Vagina (tissue), 2 donors: ENCODE data around the gene MS4A6A. TPM values are rescaled to one million over a fixed set of nuclear protein-coding genes. Genes with fewer than 3 reads are reported as not detected.

Source experiments
- DNase-seq, 2 donors: peaks; one replicate each; pipeline ENCODE4 v3.0.0-alpha.2; 2017; ENCODE audit errors: extremely low spot score in 2 of 2
- H3K27ac ChIP-seq: fragments of 200-600 bp; sonication (generic); one replicate; pipeline ENCODE4 v1.5.1; 2019
- H3K27me3 ChIP-seq: fragments of 200-600 bp; sonication (generic); one replicate; pipeline ENCODE4 v1.5.1; 2019
- H3K36me3 ChIP-seq, 2 donors: fragments of 200-600 bp; sonication (generic); one replicate each; pipeline ENCODE4 v1.5.1; 2017 to 2019
- H3K4me1 ChIP-seq: fragments of 200-600 bp; sonication (generic); one replicate; pipeline ENCODE4 v1.5.1; 2019
- H3K4me3 ChIP-seq, 2 donors: fragments of 200-600 bp; sonication (generic); 1 replicate in 1 of 2; 2 replicates in 1 of 2; pipeline ENCODE4 v1.5.1; 2016 to 2019
- H3K9me3 ChIP-seq: fragments of 200-600 bp; sonication (generic); one replicate; pipeline ENCODE4 v1.5.1; 2019
- POLR2A ChIP-seq, 2 donors: fragments of 450-650 bp; IDR thresholded peaks; one replicate each; pipeline ENCODE4 v1.6.1; 2017; ENCODE audit warnings: antibody characterized with exemption in 2 of 2, mild to moderate bottlenecking in 2 of 2, moderate library complexity in 2 of 2
- POLR2AphosphoS5 ChIP-seq, 2 donors: sonication (generic); formaldehyde crosslinking; IDR thresholded peaks; one replicate each; pipeline ENCODE4 v1.9.0; 2017; ENCODE audit warnings: antibody characterized with exemption in 2 of 2, mild to moderate bottlenecking in 2 of 2, low read depth in 1 of 2; ENCODE audit not compliant: insufficient read depth in 1 of 2
- intact Hi-C: fragments of 100-400 bp; cut with DNase I; formaldehyde crosslinking; loops from one replicate; pipeline ENCODE4 v1.15.1; 2023
- total RNA-seq: library from RNA; depleted of rRNA; stranded (reverse); fragments of >200 nt; gene quantifications from one replicate; pipeline ENCODE4 v1.2.3, GENCODE V29; 2016
- TF ChIP-seq, protein P1 (sequence below), 3 experiments: fragments of 450-650 bp in 2 of 3; fragments of 200-600 bp in 1 of 3; sonication (generic) in 1 of 3; IDR thresholded peaks; one replicate each; pipeline ENCODE4 v1.5.1; 2017 to 2019; ENCODE audit warnings: antibody characterized with exemption in 3 of 3, mild to moderate bottlenecking in 2 of 3, moderate library complexity in 2 of 3

Gene MS4A6A, protein sequence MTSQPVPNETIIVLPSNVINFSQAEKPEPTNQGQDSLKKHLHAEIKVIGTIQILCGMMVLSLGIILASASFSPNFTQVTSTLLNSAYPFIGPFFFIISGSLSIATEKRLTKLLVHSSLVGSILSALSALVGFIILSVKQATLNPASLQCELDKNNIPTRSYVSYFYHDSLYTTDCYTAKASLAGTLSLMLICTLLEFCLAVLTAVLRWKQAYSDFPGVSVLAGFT
- total RNA-seq: 30.7 TPM

DNA sequence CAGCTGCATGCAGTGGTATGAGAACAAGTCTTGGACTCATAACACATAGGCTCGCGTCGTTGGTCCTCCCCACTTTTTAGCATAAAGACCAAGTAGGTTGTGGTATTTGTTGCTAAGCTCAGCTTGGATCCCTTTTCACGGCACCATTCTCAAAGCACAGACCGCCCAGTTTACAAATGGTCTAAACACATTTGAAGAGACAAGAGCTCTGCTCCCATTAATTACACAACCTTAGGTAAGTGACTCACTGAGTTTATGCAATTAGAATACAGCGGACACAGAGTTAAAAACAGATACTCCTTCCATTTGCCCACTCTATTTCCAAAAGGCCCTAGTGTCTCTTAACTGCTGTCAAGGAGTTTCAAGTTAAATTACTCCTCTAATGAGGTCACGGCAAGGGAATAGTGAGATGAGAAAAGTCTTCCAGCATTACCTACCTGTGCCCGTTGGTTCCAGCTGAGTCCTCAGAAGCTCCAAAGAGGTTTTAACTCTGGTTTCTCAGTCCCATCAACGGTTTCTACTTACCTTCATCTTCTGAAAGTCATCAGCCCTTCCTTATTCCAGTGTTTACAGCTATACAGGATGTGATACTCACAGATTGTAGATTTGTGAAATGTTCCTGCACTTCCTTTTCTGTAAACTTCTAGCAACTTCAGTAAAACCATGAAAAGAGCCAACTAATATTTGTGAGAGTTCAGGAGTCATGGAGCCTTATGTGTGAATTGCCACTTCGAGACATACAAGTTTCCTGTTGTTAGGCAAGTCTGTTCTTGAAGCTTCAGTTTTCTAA, at the start of gene MS4A6A:
TSS of gene MS4A6A (minus strand) at position 543 of the 790 bp plus-strand sequence. CDS start 1,356 bp downstream, outside the sequence.
- Histone ChIP-seq H3K36me3 (no peaks in the 10 kb centered on the region), H3K27me3 (no peaks in the 10 kb centered on the region), H3K9me3 (no peaks in the 10 kb centered on the region), H3K27ac (no peak within 1 kb of the TSS), H3K4me1 (no peaks in the 10 kb centered on the region), H3K4me3 (no peak within 1 kb of the TSS)
- DNase-seq: no peak
- TF ChIP-seq POLR2AphosphoS5 (IDR thresholded peaks at IDR 0.05; ENCODE audit: insufficient read depth in 1 of 2, low read depth in 1 of 2) (no peak), POLR2A (IDR thresholded peaks at IDR 0.05) (no peak)
- TF ChIP-seq, protein P1, sequence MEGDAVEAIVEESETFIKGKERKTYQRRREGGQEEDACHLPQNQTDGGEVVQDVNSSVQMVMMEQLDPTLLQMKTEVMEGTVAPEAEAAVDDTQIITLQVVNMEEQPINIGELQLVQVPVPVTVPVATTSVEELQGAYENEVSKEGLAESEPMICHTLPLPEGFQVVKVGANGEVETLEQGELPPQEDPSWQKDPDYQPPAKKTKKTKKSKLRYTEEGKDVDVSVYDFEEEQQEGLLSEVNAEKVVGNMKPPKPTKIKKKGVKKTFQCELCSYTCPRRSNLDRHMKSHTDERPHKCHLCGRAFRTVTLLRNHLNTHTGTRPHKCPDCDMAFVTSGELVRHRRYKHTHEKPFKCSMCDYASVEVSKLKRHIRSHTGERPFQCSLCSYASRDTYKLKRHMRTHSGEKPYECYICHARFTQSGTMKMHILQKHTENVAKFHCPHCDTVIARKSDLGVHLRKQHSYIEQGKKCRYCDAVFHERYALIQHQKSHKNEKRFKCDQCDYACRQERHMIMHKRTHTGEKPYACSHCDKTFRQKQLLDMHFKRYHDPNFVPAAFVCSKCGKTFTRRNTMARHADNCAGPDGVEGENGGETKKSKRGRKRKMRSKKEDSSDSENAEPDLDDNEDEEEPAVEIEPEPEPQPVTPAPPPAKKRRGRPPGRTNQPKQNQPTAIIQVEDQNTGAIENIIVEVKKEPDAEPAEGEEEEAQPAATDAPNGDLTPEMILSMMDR (IDR thresholded peaks at IDR 0.05): no peak
- intact Hi-C loops: no loop called here

DNA sequence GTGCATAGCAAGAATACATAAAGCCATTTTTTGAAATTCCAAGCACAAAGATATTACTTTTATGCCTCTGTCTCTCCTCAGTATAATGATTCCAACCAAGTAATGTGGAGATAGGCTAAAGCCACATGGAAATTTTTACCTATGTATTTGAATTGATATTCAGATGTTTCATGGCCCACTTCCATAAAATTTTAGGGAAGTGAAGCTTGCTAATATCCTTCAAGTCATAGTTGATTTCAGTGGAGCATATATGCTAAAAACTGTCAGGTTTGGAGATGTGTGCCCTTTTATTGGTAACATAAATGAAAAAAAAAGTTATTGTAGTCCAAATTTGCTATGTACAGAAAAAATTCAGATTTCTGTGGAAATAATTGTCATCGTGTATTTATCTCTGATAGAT, 47.8 kb upstream of the MS4A6A start:
- intact Hi-C loops: no loop called here
- H3K36me3 ChIP-seq: no peaks in the 10 kb centered on the region
- no peak overlapping the region for H3K27ac ChIP-seq
- H3K4me3 ChIP-seq: no peak overlapping the region
- H3K9me3 ChIP-seq: no peaks in the 10 kb centered on the region
- no peak for DNase-seq
- H3K27me3 ChIP-seq: no peaks in the 10 kb centered on the region
- H3K4me1 ChIP-seq: no peaks in the 10 kb centered on the region
- no peak for TF ChIP-seq POLR2A (IDR thresholded peaks at IDR 0.05)
- TF ChIP-seq, protein P1 (IDR thresholded peaks at IDR 0.05): no peak
- no peak for TF ChIP-seq POLR2AphosphoS5 (IDR thresholded peaks at IDR 0.05; ENCODE audit: insufficient read depth in 1 of 2, low read depth in 1 of 2)

DNA sequence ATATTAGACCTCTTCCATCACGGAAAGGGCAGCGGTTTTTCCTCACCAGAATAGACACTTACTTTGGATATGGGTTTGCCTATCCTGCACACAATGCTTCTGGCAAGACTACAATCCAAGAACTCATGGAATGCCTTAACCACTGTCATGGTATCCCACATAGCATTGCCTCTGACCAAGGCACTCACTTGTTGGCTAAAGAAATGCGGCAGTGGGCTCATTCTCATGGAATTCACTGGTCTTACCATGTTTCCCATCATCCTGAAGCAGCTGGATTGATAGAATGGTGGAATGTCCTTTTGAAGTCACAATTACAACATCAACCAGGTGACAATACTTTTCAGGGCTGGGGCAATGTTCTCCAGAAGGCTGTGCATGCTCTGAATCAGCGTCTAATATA, 39.3 kb upstream of the MS4A6A start:
- no peak for TF ChIP-seq POLR2AphosphoS5 (IDR thresholded peaks at IDR 0.05; ENCODE audit: insufficient read depth in 1 of 2, low read depth in 1 of 2)
- TF ChIP-seq, protein P1 (IDR thresholded peaks at IDR 0.05): no peak
- TF ChIP-seq POLR2A (IDR thresholded peaks at IDR 0.05): no peak
- Histone ChIP-seq H3K4me1 (no peaks in the 10 kb centered on the region), H3K4me3 (no peak overlapping the region), H3K27me3 (no peaks in the 10 kb centered on the region), H3K36me3 (no peaks in the 10 kb centered on the region), H3K9me3 (no peaks in the 10 kb centered on the region), H3K27ac (no peak overlapping the region)
- intact Hi-C loops: no loop called here
- DNase-seq: no peak

DNA sequence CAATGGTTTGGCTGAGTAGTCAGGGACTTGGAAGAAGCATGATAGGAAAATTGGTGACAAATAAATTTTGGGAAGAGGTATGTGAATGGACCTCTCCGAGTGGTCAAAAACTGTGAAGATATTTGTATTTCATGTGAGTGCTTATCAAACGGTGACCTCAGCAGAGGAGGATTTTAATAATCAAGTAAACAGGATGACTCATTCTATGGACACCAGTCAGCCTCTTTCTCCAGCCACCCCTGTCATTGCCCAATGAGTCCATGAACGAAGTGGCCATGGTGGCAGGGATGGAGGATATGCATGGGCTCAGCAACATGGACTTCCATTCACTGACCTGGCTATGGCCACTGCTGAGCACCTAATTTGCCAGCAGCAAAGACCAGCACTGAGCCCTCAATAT, 38.8 kb upstream of the MS4A6A start:
- H3K27me3 ChIP-seq: no peaks in the 10 kb centered on the region
- DNase-seq: no peak
- no peak overlapping the region for H3K27ac ChIP-seq
- no peaks in the 10 kb centered on the region for H3K4me1 ChIP-seq
- no peaks in the 10 kb centered on the region for H3K36me3 ChIP-seq
- H3K9me3 ChIP-seq: no peaks in the 10 kb centered on the region
- intact Hi-C loops: no loop called here
- no peak overlapping the region for H3K4me3 ChIP-seq
- no peak for TF ChIP-seq POLR2AphosphoS5 (IDR thresholded peaks at IDR 0.05; ENCODE audit: insufficient read depth in 1 of 2, low read depth in 1 of 2)
- TF ChIP-seq POLR2A (IDR thresholded peaks at IDR 0.05): no peak
- TF ChIP-seq, protein P1 (IDR thresholded peaks at IDR 0.05): no peak

DNA sequence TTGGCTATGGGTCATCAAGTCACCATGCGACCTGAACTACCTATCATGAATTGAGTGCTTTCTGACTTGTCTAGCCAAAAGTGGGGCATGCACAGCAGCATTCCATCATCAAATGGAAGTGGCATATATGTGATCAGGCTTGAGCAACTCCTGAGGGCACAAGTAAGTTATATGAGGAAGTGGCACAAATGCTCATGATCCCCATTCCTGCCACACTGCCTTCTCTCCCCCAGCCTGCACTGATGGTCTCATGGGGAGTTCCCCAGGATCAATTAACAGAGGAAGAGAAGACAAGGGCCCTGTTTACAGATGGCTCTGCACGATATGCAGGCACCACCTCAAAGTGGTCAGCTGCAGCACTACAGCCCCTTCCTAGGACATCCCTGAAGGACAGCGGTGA, 38.3 kb upstream of the MS4A6A start:
- Histone ChIP-seq H3K9me3 (no peaks in the 10 kb centered on the region), H3K4me3 (no peak overlapping the region), H3K36me3 (no peaks in the 10 kb centered on the region), H3K27ac (no peak overlapping the region), H3K4me1 (no peaks in the 10 kb centered on the region), H3K27me3 (no peaks in the 10 kb centered on the region)
- no peak for DNase-seq
- TF ChIP-seq POLR2A (IDR thresholded peaks at IDR 0.05) (no peak), POLR2AphosphoS5 (IDR thresholded peaks at IDR 0.05; ENCODE audit: insufficient read depth in 1 of 2, low read depth in 1 of 2) (no peak)
- TF ChIP-seq, protein P1 (IDR thresholded peaks at IDR 0.05): no peak
- intact Hi-C loops: no loop called here
